ENCODE measurements around the gene DGKB. TPM values are rescaled to one million over a fixed set of nuclear protein-coding genes. Genes with fewer than 3 reads are reported as not detected.

DGKB gene
- total and polyA plus RNA-seq, 2 experiments from 2014 or later = 0.28 to 1.7 TPM

DNA sequence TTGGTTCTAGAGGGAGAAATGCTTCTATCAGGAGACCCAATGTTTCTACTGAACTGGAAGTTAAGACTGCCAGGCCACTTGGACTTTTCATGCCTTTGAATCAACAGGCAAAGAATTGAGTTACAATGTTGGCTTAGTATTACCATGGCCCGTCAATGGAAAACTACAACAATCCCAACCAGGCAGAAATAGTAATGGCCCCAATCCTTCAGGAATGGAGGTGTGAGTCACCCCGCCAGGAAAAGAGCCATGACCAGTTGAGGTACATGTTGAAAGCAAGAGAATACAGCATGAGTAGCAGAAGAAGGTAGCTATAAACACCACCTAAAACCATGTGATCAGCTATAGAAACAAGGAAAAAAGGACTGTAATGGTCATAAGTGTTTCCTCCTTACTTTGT is 101.9 kb downstream of the DGKB start:
- Histone ChIP-seq H3K9me2 (replicated peaks; ENCODE audit: insufficient read depth) (no peaks in the 10 kb centered on the region), H4K20me1 (ENCODE audit: insufficient read depth, poor library complexity, severe bottlenecking) (no peaks in the 10 kb centered on the region), H3K79me2 (no peaks in the 10 kb centered on the region), H3K27ac (no peak overlapping the region), H3K4me2 (no peak overlapping the region), H3K4me3 (no peak overlapping the region), H3K4me1 (ENCODE audit: insufficient read depth) (no peaks in the 10 kb centered on the region), H3K9me3 (ENCODE audit: low read depth) (no peaks in the 10 kb centered on the region), H3K36me3 (replicated peaks; ENCODE audit: insufficient read depth, low read depth) (no peaks in the 10 kb centered on the region), H2AFZ (no peak overlapping the region), H3K27me3 (no peaks in the 10 kb centered on the region)
- TF ChIP-seq EZH2phosphoT487 (IDR thresholded peaks at IDR 0.05; ENCODE audit: low read depth, severe bottlenecking, unreplicated experiment) = no peak
- no peak for TF ChIP-seq EZH2 (IDR thresholded peaks at IDR 0.05; ENCODE audit: borderline replicate concordance)
- TF ChIP-seq CTCF (IDR thresholded peaks at IDR 0.05; ENCODE audit: poor library complexity) = no peak
- no peak for DNase-seq (ENCODE audit: low spot score)
- 94% methylated on average over 2 of the region's 2 CpGs for WGBS (ENCODE audit: low lambda C conversion rate, missing lambda C conversion rate)

DNA sequence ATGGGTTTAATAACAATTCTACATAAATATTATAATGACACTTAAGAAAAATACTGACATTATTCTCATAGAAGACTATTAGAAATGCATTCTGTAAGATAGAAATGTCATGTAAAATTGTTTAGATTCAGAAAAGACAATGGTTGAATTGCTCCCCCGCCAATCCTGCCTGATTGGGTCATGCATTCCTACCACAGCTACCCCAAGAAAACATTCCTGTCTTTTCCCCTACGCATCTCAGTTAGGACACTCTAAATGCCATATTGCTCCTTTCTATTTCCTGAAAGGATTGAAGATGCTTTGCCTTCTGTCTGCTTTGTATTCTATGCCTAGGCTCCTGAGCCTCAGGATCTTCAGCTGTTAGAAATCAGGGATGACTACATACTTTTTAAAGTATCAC is 109.4 kb downstream of the DGKB start:
- 95% methylated on average over 2 of the region's 2 CpGs for WGBS (ENCODE audit: low lambda C conversion rate, missing lambda C conversion rate)
- Histone ChIP-seq H3K27me3 (no peaks in the 10 kb centered on the region), H4K20me1 (ENCODE audit: insufficient read depth, poor library complexity, severe bottlenecking) (no peaks in the 10 kb centered on the region), H3K4me1 (ENCODE audit: insufficient read depth) (no peaks in the 10 kb centered on the region), H3K4me3 (no peak overlapping the region), H3K27ac (no peak overlapping the region), H3K9me2 (replicated peaks; ENCODE audit: insufficient read depth) (no peaks in the 10 kb centered on the region), H3K9me3 (ENCODE audit: low read depth) (no peaks in the 10 kb centered on the region), H2AFZ (no peak overlapping the region), H3K4me2 (no peak overlapping the region), H3K79me2 (no peaks in the 10 kb centered on the region), H3K36me3 (replicated peaks; ENCODE audit: insufficient read depth, low read depth) (no peaks in the 10 kb centered on the region)
- no peak for DNase-seq (ENCODE audit: low spot score)
- TF ChIP-seq EZH2phosphoT487 (IDR thresholded peaks at IDR 0.05; ENCODE audit: low read depth, severe bottlenecking, unreplicated experiment) (no peak), EZH2 (IDR thresholded peaks at IDR 0.05; ENCODE audit: borderline replicate concordance) (no peak), CTCF (IDR thresholded peaks at IDR 0.05; ENCODE audit: poor library complexity) (no peak)

DNA sequence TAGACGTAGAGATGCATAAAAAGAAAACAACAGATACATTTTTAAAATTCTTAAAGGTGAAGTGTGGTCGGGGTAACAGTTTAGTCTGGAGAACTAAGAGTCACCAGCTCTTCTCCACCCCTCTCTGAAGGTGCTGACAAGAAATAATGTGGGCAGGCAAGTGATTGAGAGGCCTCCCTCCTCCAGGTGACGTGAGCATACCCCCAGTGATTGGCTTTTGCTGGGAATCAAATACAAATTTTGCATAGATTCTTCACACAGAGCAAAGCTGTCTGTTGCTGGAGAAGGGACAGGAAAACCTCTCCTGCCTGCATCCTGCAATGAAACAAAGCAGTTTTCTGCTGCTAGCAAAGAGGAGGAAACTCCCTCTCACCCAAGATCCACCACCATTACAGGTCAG is 115.0 kb downstream of the DGKB start:
- Histone ChIP-seq H3K27ac (no peak overlapping the region), H3K36me3 (replicated peaks; ENCODE audit: insufficient read depth, low read depth) (no peaks in the 10 kb centered on the region), H3K9me3 (ENCODE audit: low read depth) (no peaks in the 10 kb centered on the region), H3K4me2 (no peak overlapping the region), H4K20me1 (ENCODE audit: insufficient read depth, poor library complexity, severe bottlenecking) (no peaks in the 10 kb centered on the region), H3K4me3 (no peak overlapping the region), H2AFZ (no peak overlapping the region), H3K4me1 (ENCODE audit: insufficient read depth) (no peaks in the 10 kb centered on the region), H3K79me2 (no peaks in the 10 kb centered on the region), H3K9me2 (replicated peaks; ENCODE audit: insufficient read depth) (no peaks in the 10 kb centered on the region), H3K27me3 (no peaks in the 10 kb centered on the region)
- TF ChIP-seq CTCF (IDR thresholded peaks at IDR 0.05; ENCODE audit: poor library complexity) (no peak), EZH2phosphoT487 (IDR thresholded peaks at IDR 0.05; ENCODE audit: low read depth, severe bottlenecking, unreplicated experiment) (no peak), EZH2 (IDR thresholded peaks at IDR 0.05; ENCODE audit: borderline replicate concordance) (no peak)
- no peak for DNase-seq (ENCODE audit: low spot score)
- 68% methylated on average over 3 of the region's 3 CpGs for WGBS (ENCODE audit: low lambda C conversion rate, missing lambda C conversion rate)
